ENCODE results near the gene COQ7. TPM values are rescaled to one million over a fixed set of nuclear protein-coding genes. Genes with fewer than 3 reads are reported as not detected.

The COQ7 gene
- total RNA-seq, 2 experiments from 2014 or later, result 21.6 to 22.2 TPM

DNA sequence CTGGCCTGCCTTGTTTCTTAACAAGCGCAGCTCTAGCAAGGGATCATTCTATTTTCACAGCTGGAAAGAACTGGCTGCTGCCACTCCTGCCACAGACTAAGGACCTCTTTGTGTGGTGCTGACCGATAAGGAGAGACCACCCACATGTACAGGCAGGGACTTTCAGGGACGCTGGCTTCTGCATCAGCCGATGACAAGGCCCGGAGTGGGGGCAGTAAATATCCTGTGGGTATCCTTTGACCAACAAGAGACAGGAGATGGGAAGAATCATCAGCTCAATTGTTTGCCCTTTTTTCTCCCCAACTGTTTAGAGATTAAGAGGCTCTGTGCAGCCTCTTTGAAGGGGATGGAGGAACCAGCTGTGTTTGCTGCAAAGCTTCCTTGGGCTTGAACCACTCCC is 37.2 kb downstream of the COQ7 start:
- H3K4me1 ChIP-seq (ENCODE audit: insufficient read depth, low read length, poor library complexity, severe bottlenecking), result peaks cover 5% of the 10 kb centered on the region
- 0 out of 2 replicates have a peak, but pooled peaks cover 4% of the 10 kb centered on the region for H3K9me3 ChIP-seq (ENCODE audit: low read length)
- DNase-seq (ENCODE audit: low spot score), result no peak
- H3K36me3 ChIP-seq (ENCODE audit: insufficient read depth, low read length), result no peaks in the 10 kb centered on the region
- H3K4me2 ChIP-seq (ENCODE audit: low read length), result no peak overlapping the region
- POLR2A ChIA-PET, result interaction anchor here (1.2 kb wide), 1 partner anchor 27 kb away, joined by 4 read pairs; no protein-coding TSS in a partner anchor
- BruUV-seq (replicated peaks), result no TSS peak
- TF ChIP-seq, protein P1, sequence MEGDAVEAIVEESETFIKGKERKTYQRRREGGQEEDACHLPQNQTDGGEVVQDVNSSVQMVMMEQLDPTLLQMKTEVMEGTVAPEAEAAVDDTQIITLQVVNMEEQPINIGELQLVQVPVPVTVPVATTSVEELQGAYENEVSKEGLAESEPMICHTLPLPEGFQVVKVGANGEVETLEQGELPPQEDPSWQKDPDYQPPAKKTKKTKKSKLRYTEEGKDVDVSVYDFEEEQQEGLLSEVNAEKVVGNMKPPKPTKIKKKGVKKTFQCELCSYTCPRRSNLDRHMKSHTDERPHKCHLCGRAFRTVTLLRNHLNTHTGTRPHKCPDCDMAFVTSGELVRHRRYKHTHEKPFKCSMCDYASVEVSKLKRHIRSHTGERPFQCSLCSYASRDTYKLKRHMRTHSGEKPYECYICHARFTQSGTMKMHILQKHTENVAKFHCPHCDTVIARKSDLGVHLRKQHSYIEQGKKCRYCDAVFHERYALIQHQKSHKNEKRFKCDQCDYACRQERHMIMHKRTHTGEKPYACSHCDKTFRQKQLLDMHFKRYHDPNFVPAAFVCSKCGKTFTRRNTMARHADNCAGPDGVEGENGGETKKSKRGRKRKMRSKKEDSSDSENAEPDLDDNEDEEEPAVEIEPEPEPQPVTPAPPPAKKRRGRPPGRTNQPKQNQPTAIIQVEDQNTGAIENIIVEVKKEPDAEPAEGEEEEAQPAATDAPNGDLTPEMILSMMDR (conservative IDR thresholded peaks at IDR 0.05; ENCODE audit: low read length), result no peak
- no peak for TF ChIP-seq EZH2phosphoT487 (IDR thresholded peaks at IDR 0.05; ENCODE audit: borderline replicate concordance, low read depth, low read length)
- H3K9me2 ChIP-seq (ENCODE audit: insufficient read depth, low read length), result no peaks in the 10 kb centered on the region
- H3K27ac ChIP-seq (ENCODE audit: low read depth, low read length, poor library complexity, severe bottlenecking), result no peak overlapping the region
- intact Hi-C loops (cut with micrococcal nuclease; ENCODE audit: unreplicated experiment), result no loop called here
- no peaks in the 10 kb centered on the region for H3K79me2 ChIP-seq (ENCODE audit: insufficient read depth, low read depth, low read length)
- no peak overlapping the region for H3K4me3 ChIP-seq (ENCODE audit: low read depth, low read length, poor library complexity, severe bottlenecking)
- CTCF ChIA-PET (ENCODE audit: unreplicated experiment), result no interaction called here
- no peak overlapping the region for H2AFZ ChIP-seq (ENCODE audit: low read length)
- H4K20me1 ChIP-seq (ENCODE audit: insufficient read depth, low read length), result no peaks in the 10 kb centered on the region

DNA sequence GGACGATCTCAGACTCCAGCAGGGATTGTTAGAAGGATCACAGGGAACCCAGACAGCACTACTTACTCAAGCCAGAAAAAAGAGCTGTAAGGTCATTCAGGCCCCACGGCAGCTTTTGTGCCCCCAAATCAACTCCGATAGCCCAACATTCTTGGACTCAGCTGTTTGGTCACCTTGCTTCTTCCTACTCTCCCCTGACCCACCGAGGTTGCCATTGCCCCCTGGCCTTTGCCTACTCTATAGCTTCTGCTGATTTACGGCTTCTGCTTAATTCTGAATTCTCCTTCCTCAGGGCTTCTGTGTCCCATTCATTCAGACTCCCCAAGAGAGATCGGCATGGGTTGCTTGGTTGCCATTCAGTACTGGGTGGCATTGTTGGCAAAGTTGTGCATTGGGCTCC is 37.7 kb downstream of the COQ7 start:
- intact Hi-C loops (cut with micrococcal nuclease; ENCODE audit: unreplicated experiment), result no loop called here
- Histone ChIP-seq H3K27ac (ENCODE audit: low read depth, low read length, poor library complexity, severe bottlenecking) (no peak overlapping the region), H3K9me2 (ENCODE audit: insufficient read depth, low read length) (no peaks in the 10 kb centered on the region), H4K20me1 (ENCODE audit: insufficient read depth, low read length) (no peaks in the 10 kb centered on the region), H3K36me3 (ENCODE audit: insufficient read depth, low read length) (no peaks in the 10 kb centered on the region), H3K9me3 (ENCODE audit: low read length) (0 out of 2 replicates have a peak, but pooled peaks cover 1% of the 10 kb centered on the region), H3K79me2 (ENCODE audit: insufficient read depth, low read depth, low read length) (no peaks in the 10 kb centered on the region), H2AFZ (ENCODE audit: low read length) (no peak overlapping the region), H3K4me3 (ENCODE audit: low read depth, low read length, poor library complexity, severe bottlenecking) (no peak overlapping the region), H3K4me1 (ENCODE audit: insufficient read depth, low read length, poor library complexity, severe bottlenecking) (peaks cover 5% of the 10 kb centered on the region), H3K4me2 (ENCODE audit: low read length) (no peak overlapping the region)
- BruUV-seq (replicated peaks), result no TSS peak
- TF ChIP-seq, protein P1 (conservative IDR thresholded peaks at IDR 0.05; ENCODE audit: low read length), result no peak
- no peak for TF ChIP-seq EZH2phosphoT487 (IDR thresholded peaks at IDR 0.05; ENCODE audit: borderline replicate concordance, low read depth, low read length)
- ChIA-PET CTCF (ENCODE audit: unreplicated experiment) (no interaction called here), POLR2A (interaction anchor here (1.2 kb wide), 1 partner anchor 27 kb away, joined by 4 read pairs; no protein-coding TSS in a partner anchor)
- DNase-seq (ENCODE audit: low spot score), result no peak

GRCh38 chr16:19105891-19106624 is 38.6 kb downstream of the COQ7 start:
- intact Hi-C loops (cut with micrococcal nuclease; ENCODE audit: unreplicated experiment), result no loop called here
- H2AFZ ChIP-seq (ENCODE audit: low read length), result no peak overlapping the region

More at GRCh38 chr16:19105891-19106624, 38.6 kb downstream of the COQ7 start:
- H4K20me1 ChIP-seq (ENCODE audit: insufficient read depth, low read length), result no peaks in the 10 kb centered on the region
- CTCF ChIA-PET (ENCODE audit: unreplicated experiment), result no interaction called here
- TF ChIP-seq, protein P1 (conservative IDR thresholded peaks at IDR 0.05; ENCODE audit: low read length), result no peak
- no peak for TF ChIP-seq EZH2phosphoT487 (IDR thresholded peaks at IDR 0.05; ENCODE audit: borderline replicate concordance, low read depth, low read length)
- no peak for DNase-seq (ENCODE audit: low spot score)
- no peak overlapping the region for H3K4me2 ChIP-seq (ENCODE audit: low read length)
- POLR2A ChIA-PET, result interaction anchor here (1.2 to 1.3 kb wide), 2 partner anchors 11 to 28 kb away, joined by 4 to 5 read pairs; no protein-coding TSS in a partner anchor
- no peaks in the 10 kb centered on the region for H3K9me2 ChIP-seq (ENCODE audit: insufficient read depth, low read length)
- no peak overlapping the region for H3K4me3 ChIP-seq (ENCODE audit: low read depth, low read length, poor library complexity, severe bottlenecking)
- H3K27ac ChIP-seq (ENCODE audit: low read depth, low read length, poor library complexity, severe bottlenecking), result no peak overlapping the region
- H3K9me3 ChIP-seq (ENCODE audit: low read length), result no peaks in the 10 kb centered on the region
- no peaks in the 10 kb centered on the region for H3K36me3 ChIP-seq (ENCODE audit: insufficient read depth, low read length)
- peaks cover 5% of the 10 kb centered on the region for H3K4me1 ChIP-seq (ENCODE audit: insufficient read depth, low read length, poor library complexity, severe bottlenecking)
- H3K79me2 ChIP-seq (ENCODE audit: insufficient read depth, low read depth, low read length), result no peaks in the 10 kb centered on the region
- no TSS peak for BruUV-seq (replicated peaks)

Data from OCI-LY7 (cell line).